Peyer's patch (tissue), 4 donors: ENCODE results near the gene CLUH.

Experiments used
- POLR2A ChIP-seq, 2 donors: fragments of 450-650 bp; IDR thresholded peaks; one replicate each; pipeline ENCODE4 v1.5.1; 2017; ENCODE audit warnings: antibody characterized with exemption in 2 of 2, mild to moderate bottlenecking in 2 of 2, moderate library complexity in 2 of 2
- TF ChIP-seq, protein P1 (sequence below), 6 experiments: fragments of 450-650 bp in 4 of 6; fragments of 200-600 bp in 2 of 6; sonication (generic) in 1 of 6; IDR thresholded peaks; one replicate each; pipeline ENCODE4 v1.5.1; 2017 to 2019; ENCODE audit warnings: antibody characterized with exemption in 6 of 6, mild to moderate bottlenecking in 3 of 6, moderate library complexity in 1 of 6

DNA sequence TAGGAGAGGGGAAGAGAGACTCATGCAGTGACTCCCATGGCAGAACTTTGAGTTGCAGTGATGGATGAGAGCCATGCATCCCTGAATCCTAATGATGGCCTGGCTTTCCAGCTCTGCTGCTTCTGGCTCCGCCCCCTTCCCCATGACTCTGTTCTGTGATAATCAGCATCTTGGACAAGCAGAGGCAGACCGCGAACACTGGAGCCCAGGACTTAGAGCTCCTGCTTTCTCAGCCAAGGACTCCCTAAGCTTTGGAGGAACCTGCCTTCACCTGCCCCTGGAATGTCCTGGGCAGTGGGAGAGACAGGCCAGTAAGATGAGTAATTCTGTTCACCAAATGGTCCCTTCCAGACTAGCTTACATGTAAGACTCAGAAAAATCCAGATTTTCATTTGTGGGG is 25.4 kb upstream of the CLUH start:
- TF ChIP-seq, protein P1, sequence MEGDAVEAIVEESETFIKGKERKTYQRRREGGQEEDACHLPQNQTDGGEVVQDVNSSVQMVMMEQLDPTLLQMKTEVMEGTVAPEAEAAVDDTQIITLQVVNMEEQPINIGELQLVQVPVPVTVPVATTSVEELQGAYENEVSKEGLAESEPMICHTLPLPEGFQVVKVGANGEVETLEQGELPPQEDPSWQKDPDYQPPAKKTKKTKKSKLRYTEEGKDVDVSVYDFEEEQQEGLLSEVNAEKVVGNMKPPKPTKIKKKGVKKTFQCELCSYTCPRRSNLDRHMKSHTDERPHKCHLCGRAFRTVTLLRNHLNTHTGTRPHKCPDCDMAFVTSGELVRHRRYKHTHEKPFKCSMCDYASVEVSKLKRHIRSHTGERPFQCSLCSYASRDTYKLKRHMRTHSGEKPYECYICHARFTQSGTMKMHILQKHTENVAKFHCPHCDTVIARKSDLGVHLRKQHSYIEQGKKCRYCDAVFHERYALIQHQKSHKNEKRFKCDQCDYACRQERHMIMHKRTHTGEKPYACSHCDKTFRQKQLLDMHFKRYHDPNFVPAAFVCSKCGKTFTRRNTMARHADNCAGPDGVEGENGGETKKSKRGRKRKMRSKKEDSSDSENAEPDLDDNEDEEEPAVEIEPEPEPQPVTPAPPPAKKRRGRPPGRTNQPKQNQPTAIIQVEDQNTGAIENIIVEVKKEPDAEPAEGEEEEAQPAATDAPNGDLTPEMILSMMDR (IDR thresholded peaks at IDR 0.05), result no peak
- no peak for TF ChIP-seq POLR2A (IDR thresholded peaks at IDR 0.05)
